ES-I3 (cell line): Measurements from ENCODE around the gene MRTFA.
"Not testable (repeated sequence)": the region's sequence is repeated elsewhere in the genome, so short reads cannot be mapped to it uniquely, and the experiment has no call there.

Experiments used
- H3K36me3 ChIP-seq: 2 replicates; pipeline ENCODE4 v1.6.1; 2013; ENCODE audit warnings: mild to moderate bottlenecking, low read length, control low read depth, moderate library complexity; ENCODE audit not compliant: insufficient read depth
- H3K4me1 ChIP-seq: 2 replicates; pipeline ENCODE4 v1.6.1; 2013; ENCODE audit warnings: mild to moderate bottlenecking, control low read depth, low read length; ENCODE audit not compliant: insufficient read depth
- H3K9ac ChIP-seq: 2 replicates; pipeline ENCODE4 v1.6.1; 2013; ENCODE audit warnings: low read depth, mild to moderate bottlenecking, low read length, moderate library complexity
- H3K9me3 ChIP-seq: 2 replicates; pipeline ENCODE4 v1.6.1; 2013; ENCODE audit warnings: mild to moderate bottlenecking, low read length, moderate library complexity; ENCODE audit not compliant: control insufficient read depth, insufficient read depth

MRTFA gene

GRCh38 chr22:40671369-40671768 lies 34.9 kb upstream of the MRTFA start:
- H3K9me3 ChIP-seq = no peaks in the 10 kb centered on the region
- peaks cover 7% of the 10 kb centered on the region; the same call in 1 of the 2 replicates for H3K4me1 ChIP-seq
- H3K9ac ChIP-seq = no peak overlapping the region
- no peaks in the 10 kb centered on the region for H3K36me3 ChIP-seq

GRCh38 chr22:40670058-40670457 lies 33.5 kb upstream of the MRTFA start:
- H3K4me1 ChIP-seq = peaks cover 7% of the 10 kb centered on the region; the same call in 1 of the 2 replicates

GRCh38 chr22:40668611-40669411 lies 32.3 kb upstream of the MRTFA start:
- Histone ChIP-seq H3K9ac (no peak overlapping the region), H3K36me3 (no peaks in the 10 kb centered on the region; the same call in 1 of the 2 replicates), H3K4me1 (peaks cover 7% of the 10 kb centered on the region; the same call in 1 of the 2 replicates), H3K9me3 (no peaks in the 10 kb centered on the region)

More at GRCh38 chr22:40670058-40670457, 33.5 kb upstream of the MRTFA start:
- Histone ChIP-seq H3K9ac (no peak overlapping the region), H3K9me3 (no peaks in the 10 kb centered on the region), H3K36me3 (no peaks in the 10 kb centered on the region)

GRCh38 chr22:40666151-40666848 lies 29.8 kb upstream of the MRTFA start:
- Histone ChIP-seq H3K9ac (no peak overlapping the region), H3K9me3 (no peaks in the 10 kb centered on the region), H3K36me3 (no peaks in the 10 kb centered on the region; the same call in 1 of the 2 replicates), H3K4me1 (peaks cover 7% of the 10 kb centered on the region; the same call in 1 of the 2 replicates)

GRCh38 chr22:40665312-40665711 lies 28.8 kb upstream of the MRTFA start:
- Histone ChIP-seq H3K9ac (no peak overlapping the region), H3K4me1 (peaks cover 7% of the 10 kb centered on the region; the same call in 1 of the 2 replicates), H3K36me3 (no peaks in the 10 kb centered on the region; the same call in 1 of the 2 replicates), H3K9me3 (no peaks in the 10 kb centered on the region)

- no peak overlapping the region for H3K9ac ChIP-seq
- H3K36me3 ChIP-seq = no peaks in the 10 kb centered on the region; the same call in 1 of the 2 replicates
- no peaks in the 10 kb centered on the region for H3K9me3 ChIP-seq
- H3K4me1 ChIP-seq = no peaks in the 10 kb centered on the region
These were observed 25.2 kb upstream of the MRTFA start for GRCh38 chr22:40661671-40662070.

GRCh38 chr22:40660730-40661129 lies 24.2 kb upstream of the MRTFA start:
- H3K4me1 ChIP-seq = no peaks in the 10 kb centered on the region
- H3K9ac ChIP-seq = no peak overlapping the region
- no peaks in the 10 kb centered on the region for H3K9me3 ChIP-seq
- no peaks in the 10 kb centered on the region; the same call in 1 of the 2 replicates for H3K36me3 ChIP-seq

GRCh38 chr22:40659166-40659565 lies 22.6 kb upstream of the MRTFA start:
- H3K9ac ChIP-seq = no peak overlapping the region
- H3K4me1 ChIP-seq = peaks cover 6% of the 10 kb centered on the region
- no peaks in the 10 kb centered on the region for H3K36me3 ChIP-seq
- H3K9me3 ChIP-seq = no peaks in the 10 kb centered on the region

GRCh38 chr22:40656651-40657050 lies 20.1 kb upstream of the MRTFA start:
- H3K9ac ChIP-seq, H3K9me3 ChIP-seq, H3K36me3 ChIP-seq: not testable (repeated sequence)
- H3K4me1 ChIP-seq = peaks cover 13% of the 10 kb centered on the region

- peaks cover 17% of the 10 kb centered on the region for H3K4me1 ChIP-seq
- H3K9ac ChIP-seq, H3K9me3 ChIP-seq, H3K36me3 ChIP-seq: not testable (repeated sequence)
These were observed 19.4 kb upstream of the MRTFA start for GRCh38 chr22:40655941-40656340.

GRCh38 chr22:40654522-40655167 lies 18.1 kb upstream of the MRTFA start:
- H3K9me3 ChIP-seq = no peaks in the 10 kb centered on the region
- H3K9ac ChIP-seq = no peak overlapping the region
- H3K4me1 ChIP-seq = peaks cover 17% of the 10 kb centered on the region
- H3K36me3 ChIP-seq = no peaks in the 10 kb centered on the region

- Histone ChIP-seq H3K9ac (no peak overlapping the region), H3K9me3 (no peaks in the 10 kb centered on the region), H3K36me3 (no peaks in the 10 kb centered on the region), H3K4me1 (peaks cover 17% of the 10 kb centered on the region)
These were observed 16.8 kb upstream of the MRTFA start for GRCh38 chr22:40653361-40653760.

- peaks cover 17% of the 10 kb centered on the region for H3K4me1 ChIP-seq
- H3K9me3 ChIP-seq = no peaks in the 10 kb centered on the region
- no peaks in the 10 kb centered on the region for H3K36me3 ChIP-seq
- peak overlapping the region; percentile 99 for H3K9ac ChIP-seq
These were observed 15.3 kb upstream of the MRTFA start for GRCh38 chr22:40651563-40652501.
